Measurements from ENCODE around the gene GTPBP1.

DNA sequence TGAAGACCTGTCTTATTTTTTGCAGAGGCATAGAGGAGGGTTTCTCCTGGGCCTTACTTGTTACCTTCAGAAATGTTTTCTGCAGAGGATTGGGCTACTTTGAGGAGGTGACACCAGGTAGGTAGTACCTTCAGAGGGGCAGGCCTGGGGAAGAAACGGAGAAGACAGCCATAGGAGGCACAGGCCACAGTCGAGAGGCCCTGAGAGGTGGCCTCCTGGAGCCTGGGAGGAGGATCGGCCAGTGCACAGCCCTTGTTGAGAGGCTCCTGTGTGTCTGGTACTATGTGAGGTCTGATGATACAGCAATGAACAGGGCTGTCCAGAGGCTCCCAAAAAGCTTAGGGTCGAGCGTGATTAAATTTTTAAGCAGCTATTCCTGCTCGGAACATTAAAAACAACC is 11.5 kb downstream of the GTPBP1 start:
- TF ChIP-seq, protein P1, sequence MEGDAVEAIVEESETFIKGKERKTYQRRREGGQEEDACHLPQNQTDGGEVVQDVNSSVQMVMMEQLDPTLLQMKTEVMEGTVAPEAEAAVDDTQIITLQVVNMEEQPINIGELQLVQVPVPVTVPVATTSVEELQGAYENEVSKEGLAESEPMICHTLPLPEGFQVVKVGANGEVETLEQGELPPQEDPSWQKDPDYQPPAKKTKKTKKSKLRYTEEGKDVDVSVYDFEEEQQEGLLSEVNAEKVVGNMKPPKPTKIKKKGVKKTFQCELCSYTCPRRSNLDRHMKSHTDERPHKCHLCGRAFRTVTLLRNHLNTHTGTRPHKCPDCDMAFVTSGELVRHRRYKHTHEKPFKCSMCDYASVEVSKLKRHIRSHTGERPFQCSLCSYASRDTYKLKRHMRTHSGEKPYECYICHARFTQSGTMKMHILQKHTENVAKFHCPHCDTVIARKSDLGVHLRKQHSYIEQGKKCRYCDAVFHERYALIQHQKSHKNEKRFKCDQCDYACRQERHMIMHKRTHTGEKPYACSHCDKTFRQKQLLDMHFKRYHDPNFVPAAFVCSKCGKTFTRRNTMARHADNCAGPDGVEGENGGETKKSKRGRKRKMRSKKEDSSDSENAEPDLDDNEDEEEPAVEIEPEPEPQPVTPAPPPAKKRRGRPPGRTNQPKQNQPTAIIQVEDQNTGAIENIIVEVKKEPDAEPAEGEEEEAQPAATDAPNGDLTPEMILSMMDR (IDR thresholded peaks at IDR 0.05; ENCODE audit: insufficient read depth, low read depth, low read length): no peak
- no peak for TF ChIP-seq EZH2 (IDR thresholded peaks at IDR 0.05; ENCODE audit: insufficient read depth, low read length)
